IMR-90 (cell line): ENCODE data around the gene USB1. TPM values are rescaled to one million over a fixed set of nuclear protein-coding genes. Genes with fewer than 3 reads are reported as not detected.

Experiments used
- ATAC-seq: fragments of 200-7000 bp; cut with Tn5 transposase; 2 replicates; pipeline ENCODE4 v1.9.1; 2020; ENCODE audit warnings: low read depth, mild to moderate bottlenecking, moderate library complexity
- BruUV-seq: library from RNA; stranded (reverse); fragments of 400-500 nt; replicated peaks from 2 replicates; lab custom pipeline; 2021; lab: Mats Ljungman, UMichigan
- CTCF ChIA-PET: fragments of 300-600 bp; formaldehyde crosslinking; extraction: SDS; loops from one replicate; lab custom pipeline; 2021; ENCODE audit warnings: antibody characterized with exemption; lab: Yijun Ruan, JAX
- POLR2A ChIA-PET: fragments of 300-600 bp; sonication (Branson Sonifier 250); formaldehyde crosslinking; loops from one replicate; lab custom pipeline; 2022; ENCODE audit warnings: antibody characterized with exemption; ENCODE audit not compliant: unreplicated experiment; lab: Charles Lee
- DNase-seq: peaks from one replicate; pipeline ENCODE4 v3.0.0; 2013
- H2AFZ ChIP-seq: replicated peaks from 2 replicates; pipeline ENCODE3; 2013; ENCODE audit warnings: low read length, mild to moderate bottlenecking; ENCODE audit not compliant: poor library complexity
- H2AK5ac ChIP-seq: 2 replicates; pipeline ENCODE4 v1.6.1; 2013; ENCODE audit warnings: low read depth, low read length, inconsistent platforms
- H2AK9ac ChIP-seq: replicated peaks from 2 replicates; pipeline ENCODE3; 2013; ENCODE audit warnings: mild to moderate bottlenecking, low read depth, low read length, moderate library complexity; ENCODE audit not compliant: poor library complexity
- H2BK120ac ChIP-seq: 2 replicates; pipeline ENCODE4 v1.6.1; 2013; ENCODE audit warnings: low read depth, low read length, inconsistent platforms
- H2BK15ac ChIP-seq: 3 replicates; pipeline ENCODE4 v1.6.1; 2013; ENCODE audit warnings: low read depth, low read length, inconsistent platforms
- H2BK20ac ChIP-seq: 2 replicates; pipeline ENCODE4 v1.6.1; 2013; ENCODE audit warnings: low read depth, mild to moderate bottlenecking, inconsistent platforms, low read length, moderate library complexity
- H2BK5ac ChIP-seq: 2 replicates; pipeline ENCODE4 v1.6.1; 2013; ENCODE audit warnings: mild to moderate bottlenecking, low read depth, low read length, inconsistent platforms; ENCODE audit not compliant: poor library complexity, severe bottlenecking
- H3K14ac ChIP-seq: replicated peaks from 2 replicates; pipeline ENCODE4 v1.6.1; 2013; ENCODE audit warnings: low read depth, low read length, inconsistent platforms
- H3K18ac ChIP-seq: 2 replicates; pipeline ENCODE4 v1.6.1; 2013; ENCODE audit warnings: low read depth, low read length, control low read depth
- H3K23ac ChIP-seq: 2 replicates; pipeline ENCODE4 v1.6.1; 2013; ENCODE audit warnings: low read depth, low read length, inconsistent platforms
- H3K27ac ChIP-seq: 2 replicates; pipeline ENCODE4 v1.5.1; 2013; ENCODE audit warnings: mild to moderate bottlenecking, control low read depth, low read length; ENCODE audit not compliant: insufficient read depth
- H3K27me3 ChIP-seq: 2 replicates; pipeline ENCODE4 v1.6.1; 2013; ENCODE audit warnings: low read length; ENCODE audit not compliant: control insufficient read depth, insufficient read depth
- H3K36me3 ChIP-seq: 2 replicates; pipeline ENCODE4 v1.6.1; 2013; ENCODE audit warnings: low read length, mixed read lengths; ENCODE audit not compliant: control insufficient read depth, insufficient read depth
- H3K4ac ChIP-seq: 2 replicates; pipeline ENCODE4 v1.6.1; 2013; ENCODE audit warnings: low read depth, low read length, inconsistent platforms
- H3K4me1 ChIP-seq: 2 replicates; pipeline ENCODE4 v1.6.1; 2013; ENCODE audit warnings: low read length, mixed read lengths; ENCODE audit not compliant: control insufficient read depth, insufficient read depth
- H3K4me2 ChIP-seq: 2 replicates; pipeline ENCODE4 v1.6.1; 2013; ENCODE audit warnings: low read depth, mild to moderate bottlenecking, control low read depth, low read length, moderate library complexity
- H3K4me3 ChIP-seq: 2 replicates; pipeline ENCODE4 v1.5.1; 2013; ENCODE audit warnings: low read depth, mild to moderate bottlenecking, control low read depth, low read length, moderate library complexity; ENCODE audit not compliant: insufficient read depth
- H3K56ac ChIP-seq: 2 replicates; pipeline ENCODE4 v1.6.1; 2013; ENCODE audit warnings: low read length, inconsistent platforms; ENCODE audit not compliant: insufficient read depth; ENCODE audit errors: extremely low read depth
- H3K79me1 ChIP-seq, 2 experiments: 2 replicates each; pipeline ENCODE4 v1.6.1; 2013; ENCODE audit warnings: low read length in 2 of 2, inconsistent platforms in 1 of 2, low read depth in 1 of 2
- H3K9ac ChIP-seq: 2 replicates; pipeline ENCODE4 v1.6.1; 2013; ENCODE audit warnings: low read depth, low read length, control low read depth
- H3K9me1 ChIP-seq: 2 replicates; pipeline ENCODE4 v1.6.1; 2013; ENCODE audit warnings: low read length, inconsistent platforms; ENCODE audit not compliant: insufficient read depth
- H3K9me3 ChIP-seq: 2 replicates; pipeline ENCODE4 v1.6.1; 2013; ENCODE audit warnings: low read length; ENCODE audit not compliant: control insufficient read depth, insufficient read depth
- H4K20me1 ChIP-seq: 2 replicates; pipeline ENCODE4 v1.6.1; 2013; ENCODE audit warnings: low read length, inconsistent platforms; ENCODE audit not compliant: insufficient read depth
- H4K5ac ChIP-seq: 2 replicates; pipeline ENCODE4 v1.6.1; 2013; ENCODE audit warnings: mild to moderate bottlenecking, low read depth, low read length, control low read depth
- H4K8ac ChIP-seq, 2 experiments: 2 replicates each; pipeline ENCODE4 v1.6.1; 2013; ENCODE audit warnings: low read depth in 2 of 2, low read length in 2 of 2, control low read depth in 1 of 2, inconsistent platforms in 1 of 2
- H4K91ac ChIP-seq: 2 replicates; pipeline ENCODE4 v1.6.1; 2013; ENCODE audit warnings: low read depth, low read length, inconsistent platforms; ENCODE audit not compliant: insufficient read depth
- FOS ChIP-seq: fragments of 150-350 bp; IDR thresholded peaks from 2 replicates; pipeline ENCODE4 v1.6.1; 2016; ENCODE audit warnings: low read depth, low read length
- RCOR1 ChIP-seq: IDR thresholded peaks from 2 replicates; pipeline ENCODE4 v1.6.1; 2012; ENCODE audit warnings: mild to moderate bottlenecking, low read length, improper control_type of control experiment; ENCODE audit not compliant: insufficient replicate concordance
- RFX5 ChIP-seq: IDR thresholded peaks from 2 replicates; pipeline ENCODE4 v1.8.0; 2012; ENCODE audit warnings: low read depth, mild to moderate bottlenecking, low read length, moderate library complexity
- SMC3 ChIP-seq: fragments of 150-350 bp; IDR thresholded peaks from 2 replicates; pipeline ENCODE4 v1.6.1; 2016; ENCODE audit warnings: low read depth, mild to moderate bottlenecking, antibody characterized with exemption, low read length, moderate library complexity
- USF2 ChIP-seq: fragments of 150-350 bp; IDR thresholded peaks from 2 replicates; pipeline ENCODE4 v1.6.1; 2017; ENCODE audit warnings: mild to moderate bottlenecking, antibody characterized with exemption, low read length, low read depth
- WGBS, 2 experiments: methylation state at CpG; one replicate each; pipeline versions ENCODE4 v1.1.5 to v1.1.7; 2013; ENCODE audit warnings: missing lambda C conversion rate in 2 of 2; ENCODE audit not compliant: insufficient read length in 1 of 2; ENCODE audit errors: extremely low coverage in 2 of 2; 5-methylcytosine and 5-hydroxymethylcytosine counted together
- dilution Hi-C: fragments of 300-500 bp; cut with HindIII; formaldehyde crosslinking; loops from one replicate; pipeline ENCODE4 v1.14.3; 2018; ENCODE audit warnings: low sequenced_read_pairs; ENCODE audit not compliant: unreplicated experiment
- in situ Hi-C: fragments of 300-500 bp; cut with MboI; formaldehyde crosslinking; loops from 3 replicates; pipeline ENCODE4 v1.14.3; 2019; ENCODE audit warnings: low sequenced_read_pairs, inconsistent platforms, mixed read lengths
- intact Hi-C: fragments of 100-400 bp; cut with micrococcal nuclease; formaldehyde crosslinking; loops from 2 replicates; pipeline ENCODE4 v1.10.0; 2022
- polyA plus RNA-seq, 3 experiments: library from polyadenylated mRNA; depleted of rRNA; stranded (reverse); fragments of >200 nt; gene quantifications; 2 replicates each; pipeline ENCODE4 v1.2.3, GENCODE V29; 2012; ENCODE audit warnings: low replicate concordance in 1 of 3
- total RNA-seq: library from RNA; depleted of rRNA; stranded (reverse); fragments of >200 nt; gene quantifications from 2 replicates; pipeline ENCODE4 v1.2.3, GENCODE V29; 2012

The USB1 gene
- total and polyA plus RNA-seq, 2 of the 4 experiments (the other 2 are of a cell fraction), result 45.9 to 94.9 TPM

GRCh38 chr16:57958544-57958943 is 42.7 kb upstream of the USB1 start:
- no peaks in the 10 kb centered on the region for H3K79me1 ChIP-seq
- no peak overlapping the region for H3K4ac ChIP-seq
- H3K4me2 ChIP-seq, result no peak overlapping the region
- ChIA-PET CTCF (no interaction called here), POLR2A (no interaction called here)
- no peak overlapping the region for H3K27ac ChIP-seq
- 37% methylated on average over 2 of the region's 6 CpGs; no CpG with 5 or more reads in 1 of the 2 experiments for WGBS, 2 experiments
- H4K8ac ChIP-seq, result no peak overlapping the region
- H3K4me3 ChIP-seq, result no peak overlapping the region
- no peak overlapping the region for H2BK5ac ChIP-seq
- no peak overlapping the region for H2BK15ac ChIP-seq
- no TSS peak for BruUV-seq
- no peaks in the 10 kb centered on the region for H3K9me3 ChIP-seq
- no peak overlapping the region for H3K23ac ChIP-seq
- no peak for TF ChIP-seq SMC3
- TF ChIP-seq FOS, result no peak
- TF ChIP-seq USF2, result no peak
- no peak for TF ChIP-seq RFX5
- TF ChIP-seq RCOR1, result no peak
- H4K91ac ChIP-seq, result no peak overlapping the region
- H4K5ac ChIP-seq, result no peak overlapping the region
- H2BK120ac ChIP-seq, result no peak overlapping the region
- H3K18ac ChIP-seq, result no peak overlapping the region
- no peak for DNase-seq
- H3K9me1 ChIP-seq, result no peaks in the 10 kb centered on the region
- dilution Hi-C loops, result no loop called here
- H3K56ac ChIP-seq, result no peak overlapping the region
- H3K14ac ChIP-seq, result no peak overlapping the region
- H2AK5ac ChIP-seq, result no peak overlapping the region
- no peak overlapping the region for H2AK9ac ChIP-seq
- intact Hi-C loops, result no loop called here
- no peak overlapping the region for H2BK20ac ChIP-seq
- peaks cover 59% of the 10 kb centered on the region for H3K27me3 ChIP-seq
- H2AFZ ChIP-seq, result no peak overlapping the region
- no peaks in the 10 kb centered on the region for H3K4me1 ChIP-seq
- H3K9ac ChIP-seq, result no peak overlapping the region
- no peaks in the 10 kb centered on the region for H3K36me3 ChIP-seq
- no peak for ATAC-seq
- H4K20me1 ChIP-seq, result no peaks in the 10 kb centered on the region
- in situ Hi-C loops, result no loop called here
